GM18861 (cell line): Measurements from ENCODE around the gene ELL2.
"Not testable (repeated sequence)": the region's sequence is repeated elsewhere in the genome, so short reads cannot be mapped to it uniquely, and the experiment has no call there.

Experiments used
- ATAC-seq: cut with Tn5 transposase; IDR thresholded peaks from one replicate; pipeline ENCODE4 v1.9.1; 2021; ENCODE audit not compliant: unreplicated experiment

ELL2 gene

GRCh38 chr5:95841914-95842812, 119.5 kb downstream of the ELL2 start:
- ATAC-seq: no peak

- no peak for ATAC-seq
Measured at GRCh38 chr5:95840956-95841705, 120.5 kb downstream of the ELL2 start.

GRCh38 chr5:95839658-95840057, 122.0 kb downstream of the ELL2 start:
- no peak for ATAC-seq

- ATAC-seq: no peak
Measured at GRCh38 chr5:95838556-95838955, 123.1 kb downstream of the ELL2 start.

GRCh38 chr5:95838001-95838520, 123.6 kb downstream of the ELL2 start:
- ATAC-seq: no peak

- ATAC-seq: no peak
Measured at GRCh38 chr5:95837492-95837891, 124.2 kb downstream of the ELL2 start.

GRCh38 chr5:95836971-95837370, 124.7 kb downstream of the ELL2 start:
- ATAC-seq: not testable (repeated sequence)

- no peak for ATAC-seq
Measured at GRCh38 chr5:95836544-95836943, 125.1 kb downstream of the ELL2 start.

GRCh38 chr5:95835682-95836385, 125.8 kb downstream of the ELL2 start:
- no peak for ATAC-seq
